Stimulated activated CD4-positive, alpha-beta T cell treated with anti-CD3 and anti-CD28 coated beads, Interleukin-4, amount 100 ng/mL, for 1 hour (primary cell): ENCODE data around the gene SH2D3C.

Experiments
- DNase-seq: peaks from one replicate; pipeline ENCODE4 v3.0.0-alpha.2; 2020

Gene SH2D3C, protein sequence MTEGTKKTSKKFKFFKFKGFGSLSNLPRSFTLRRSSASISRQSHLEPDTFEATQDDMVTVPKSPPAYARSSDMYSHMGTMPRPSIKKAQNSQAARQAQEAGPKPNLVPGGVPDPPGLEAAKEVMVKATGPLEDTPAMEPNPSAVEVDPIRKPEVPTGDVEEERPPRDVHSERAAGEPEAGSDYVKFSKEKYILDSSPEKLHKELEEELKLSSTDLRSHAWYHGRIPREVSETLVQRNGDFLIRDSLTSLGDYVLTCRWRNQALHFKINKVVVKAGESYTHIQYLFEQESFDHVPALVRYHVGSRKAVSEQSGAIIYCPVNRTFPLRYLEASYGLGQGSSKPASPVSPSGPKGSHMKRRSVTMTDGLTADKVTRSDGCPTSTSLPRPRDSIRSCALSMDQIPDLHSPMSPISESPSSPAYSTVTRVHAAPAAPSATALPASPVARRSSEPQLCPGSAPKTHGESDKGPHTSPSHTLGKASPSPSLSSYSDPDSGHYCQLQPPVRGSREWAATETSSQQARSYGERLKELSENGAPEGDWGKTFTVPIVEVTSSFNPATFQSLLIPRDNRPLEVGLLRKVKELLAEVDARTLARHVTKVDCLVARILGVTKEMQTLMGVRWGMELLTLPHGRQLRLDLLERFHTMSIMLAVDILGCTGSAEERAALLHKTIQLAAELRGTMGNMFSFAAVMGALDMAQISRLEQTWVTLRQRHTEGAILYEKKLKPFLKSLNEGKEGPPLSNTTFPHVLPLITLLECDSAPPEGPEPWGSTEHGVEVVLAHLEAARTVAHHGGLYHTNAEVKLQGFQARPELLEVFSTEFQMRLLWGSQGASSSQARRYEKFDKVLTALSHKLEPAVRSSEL

DNA sequence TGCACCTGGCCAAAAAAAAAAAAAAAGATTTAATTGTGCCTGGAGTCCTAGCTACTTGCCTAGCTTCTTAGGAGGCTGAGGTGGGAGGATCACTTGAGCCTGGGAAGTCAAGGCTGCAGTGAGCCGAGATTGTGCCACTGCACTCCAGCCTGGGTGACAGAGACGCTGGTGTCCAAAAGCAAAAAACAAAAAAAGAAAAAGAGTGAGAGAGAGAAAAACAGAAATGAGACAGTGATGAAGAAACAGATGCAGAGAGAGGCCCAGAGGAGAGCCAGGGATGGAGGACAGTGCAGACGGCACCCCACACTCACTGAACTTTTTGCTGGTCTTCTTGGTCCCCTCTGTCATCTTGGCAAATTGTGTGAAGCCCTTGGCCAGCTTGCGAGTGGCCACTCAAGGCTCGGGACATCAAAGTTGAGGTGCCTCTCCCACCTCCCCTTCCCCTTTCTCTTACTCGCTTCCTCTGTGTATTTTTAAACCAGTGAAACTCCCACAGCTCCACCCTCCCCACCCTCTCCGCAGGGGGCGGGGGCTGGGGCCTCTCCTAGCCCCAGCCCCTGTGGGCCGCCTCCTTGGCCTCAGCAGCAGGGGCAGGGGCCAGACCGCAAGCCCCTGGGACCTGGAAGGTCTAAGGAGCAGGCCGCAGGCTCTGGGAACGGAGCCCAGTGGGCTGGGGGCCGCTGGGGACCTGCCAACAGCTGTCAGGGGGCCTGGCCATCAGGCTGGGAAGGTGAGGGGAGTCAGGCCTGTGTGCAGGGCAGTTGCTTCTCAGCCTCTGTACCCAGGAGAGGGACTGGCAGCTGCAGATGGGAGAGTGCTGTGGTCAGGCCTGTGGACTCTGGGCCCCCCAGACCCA, at the start of gene SH2D3C:
Gene SH2D3C (minus strand): TSS at position 387 of the 856 bp plus-strand sequence. CDS start 39 bp downstream, at position 348.
- peak; percentile 60 for DNase-seq

DNA sequence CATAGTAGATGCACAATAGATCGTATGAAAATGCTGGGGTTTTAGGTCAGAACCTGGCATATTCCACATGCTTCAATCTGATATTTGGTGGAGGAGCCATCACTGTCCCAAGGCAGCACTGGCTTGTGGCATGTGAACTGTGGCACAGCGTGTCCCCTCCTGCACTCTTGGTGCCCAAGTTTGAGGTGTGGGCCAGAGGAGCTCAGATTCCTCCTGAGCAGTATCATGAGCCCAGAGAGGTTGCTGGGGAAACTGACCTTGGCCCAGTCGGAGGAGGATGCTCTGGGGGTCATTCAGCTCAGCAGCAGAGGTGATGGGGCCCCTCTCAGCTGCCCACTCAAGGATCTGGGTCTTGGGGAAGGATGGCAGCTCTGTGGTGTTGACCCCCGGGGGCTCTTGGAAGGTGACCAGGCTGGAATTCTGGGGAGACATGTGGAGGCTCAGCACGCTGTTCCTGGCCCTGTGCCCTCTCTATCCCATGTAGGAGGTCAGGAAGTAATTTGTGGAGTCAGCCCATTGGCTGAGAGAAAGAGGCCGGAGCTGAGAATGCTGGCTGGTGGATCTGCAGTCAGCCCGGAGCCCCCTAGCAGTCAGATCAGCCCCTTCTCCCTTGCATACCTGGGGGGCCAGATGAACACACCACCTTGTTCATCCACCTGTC, 47.9 kb upstream of the SH2D3C start:
- DNase-seq, result no peak

- DNase-seq, result no peak
These were observed 47.0 kb upstream of the SH2D3C start for GRCh38 chr9:127825319-127826051.

GRCh38 chr9:127822108-127822507, 43.6 kb upstream of the SH2D3C start:
- no peak for DNase-seq

GRCh38 chr9:127818574-127818973, 40.1 kb upstream of the SH2D3C start:
- no peak for DNase-seq

- DNase-seq, result no peak
These were observed 39.5 kb upstream of the SH2D3C start for GRCh38 chr9:127817881-127818434.

- DNase-seq, result no peak
These were observed 38.3 kb upstream of the SH2D3C start for GRCh38 chr9:127816728-127817127.

- DNase-seq, result no peak
These were observed 37.9 kb upstream of the SH2D3C start for GRCh38 chr9:127816362-127816725.

- DNase-seq, result no peak
These were observed 37.3 kb upstream of the SH2D3C start for GRCh38 chr9:127815512-127816361.

GRCh38 chr9:127814619-127815511, 36.4 kb upstream of the SH2D3C start:
- no peak for DNase-seq

- DNase-seq, result no peak
These were observed 35.3 kb upstream of the SH2D3C start for GRCh38 chr9:127813686-127814226.

GRCh38 chr9:127812936-127813675, 34.6 kb upstream of the SH2D3C start:
- DNase-seq, result no peak

GRCh38 chr9:127812011-127812410, 33.5 kb upstream of the SH2D3C start:
- DNase-seq, result no peak

DNA sequence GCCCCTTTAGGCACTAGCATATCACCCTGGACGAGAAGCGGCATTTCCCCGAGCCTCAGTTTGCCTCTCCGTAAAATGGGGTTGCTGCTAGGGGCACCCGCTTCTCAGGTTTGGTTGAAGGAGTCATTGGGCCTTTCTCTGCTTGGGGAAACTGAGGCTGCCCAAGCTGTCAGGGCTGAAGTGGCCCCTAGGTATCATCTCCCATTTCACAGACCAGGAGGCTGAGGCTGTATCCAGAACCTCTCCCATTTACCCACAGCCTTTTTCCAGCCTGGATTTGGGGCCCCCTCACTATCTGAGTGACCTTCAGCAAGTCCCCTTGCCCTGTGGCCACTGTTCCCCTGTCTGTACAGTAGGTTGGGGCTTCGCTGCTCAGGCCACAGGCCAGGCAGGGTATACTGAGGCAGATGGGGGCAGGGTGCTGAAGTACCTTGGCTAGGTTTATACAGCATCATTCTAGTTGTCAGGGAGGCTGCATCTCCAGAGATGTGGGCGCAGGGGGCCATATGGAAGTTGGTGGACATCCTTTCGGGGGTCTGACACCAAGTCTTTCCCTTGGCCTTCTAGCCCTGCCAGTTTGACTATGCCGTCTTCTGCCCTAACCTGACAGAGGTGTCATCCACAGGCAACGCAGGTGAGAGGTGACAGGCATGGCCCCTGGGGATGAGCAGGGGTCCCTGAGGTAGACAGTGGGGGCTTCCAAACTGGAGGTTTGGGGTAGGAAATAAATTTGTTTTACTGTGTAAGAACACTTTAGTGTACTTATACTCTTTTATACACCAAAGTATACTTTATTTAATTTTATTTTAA, 32.1 kb upstream of the SH2D3C start:
- DNase-seq, result no peak

DNA sequence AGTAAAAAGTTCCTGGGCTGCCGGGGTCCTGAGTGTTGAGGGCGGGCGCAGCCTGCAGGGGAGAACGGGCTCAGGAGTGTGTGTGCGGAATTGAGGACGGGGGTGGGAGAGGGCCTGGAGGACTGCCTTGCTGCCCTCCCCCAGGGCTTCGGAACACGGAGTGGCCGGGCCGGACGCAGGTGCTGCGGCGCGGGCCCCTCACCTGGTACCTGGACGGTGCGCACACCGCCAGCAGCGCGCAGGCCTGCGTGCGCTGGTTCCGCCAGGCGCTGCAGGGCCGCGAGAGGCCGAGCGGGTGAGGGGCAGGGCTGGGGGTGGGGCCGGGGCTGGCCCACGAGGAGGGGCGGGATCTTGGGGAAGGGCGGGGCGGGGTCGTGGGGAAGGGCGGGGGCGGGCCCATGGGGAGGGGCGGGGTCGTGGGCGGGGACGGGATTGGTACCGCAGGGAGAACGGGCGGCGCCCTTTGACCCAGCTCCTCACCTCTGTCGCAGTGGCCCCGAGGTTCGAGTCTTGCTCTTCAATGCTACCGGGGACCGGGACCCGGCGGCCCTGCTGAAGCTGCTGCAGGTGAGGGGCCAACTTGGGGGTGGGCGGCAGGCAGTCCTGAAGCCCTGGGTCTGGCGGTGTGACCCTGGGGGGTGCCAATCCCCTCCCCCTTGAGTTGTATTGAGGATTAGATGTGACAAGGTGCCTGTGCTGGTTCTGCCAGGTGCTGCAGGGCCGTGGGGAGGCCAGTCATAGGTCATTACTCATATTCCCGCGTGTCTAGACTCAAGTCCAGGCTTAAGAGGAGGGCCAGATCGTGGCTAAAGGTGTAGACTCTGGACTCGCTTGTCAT, 31.3 kb upstream of the SH2D3C start:
- no peak for DNase-seq

GRCh38 chr9:127809002-127809539, 30.6 kb upstream of the SH2D3C start:
- DNase-seq, result no peak
